ENCODE measurements around the gene PSMB3.
"Not testable (repeated sequence)": the region's sequence is repeated elsewhere in the genome, so short reads cannot be mapped to it uniquely, and the experiment has no call there.

Gene PSMB3

DNA sequence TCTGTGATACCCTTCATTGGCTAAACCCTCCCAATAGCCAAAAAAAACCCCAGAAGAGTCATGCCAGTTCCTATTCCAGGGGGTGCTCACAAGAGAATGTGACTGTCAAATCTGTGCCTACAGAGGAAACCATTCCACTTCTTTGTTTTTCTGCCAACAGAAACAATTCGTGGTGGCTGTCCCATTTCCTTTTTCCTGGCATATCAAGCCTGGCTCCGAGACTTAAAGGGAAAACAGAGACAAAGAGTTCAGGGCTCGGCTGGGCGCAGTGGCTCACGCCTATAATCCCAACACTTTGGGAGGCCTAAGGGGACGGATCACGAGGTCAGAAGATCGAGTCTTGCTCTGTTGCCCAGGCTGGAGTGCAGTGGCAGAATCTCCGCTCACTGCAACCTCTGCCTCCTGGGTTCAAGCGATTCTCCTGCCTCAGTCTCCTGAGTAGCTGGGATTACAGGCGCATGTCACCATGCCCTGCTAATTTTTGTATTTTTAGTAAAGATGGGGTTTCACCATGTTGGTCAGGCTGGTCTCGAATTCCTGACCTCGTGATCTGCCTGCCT, 37.7 kb downstream of the PSMB3 start:
- DNase-seq (ENCODE audit: extremely low read depth in 1 of 2, low read depth in 1 of 2), result not testable (repeated sequence)

DNA sequence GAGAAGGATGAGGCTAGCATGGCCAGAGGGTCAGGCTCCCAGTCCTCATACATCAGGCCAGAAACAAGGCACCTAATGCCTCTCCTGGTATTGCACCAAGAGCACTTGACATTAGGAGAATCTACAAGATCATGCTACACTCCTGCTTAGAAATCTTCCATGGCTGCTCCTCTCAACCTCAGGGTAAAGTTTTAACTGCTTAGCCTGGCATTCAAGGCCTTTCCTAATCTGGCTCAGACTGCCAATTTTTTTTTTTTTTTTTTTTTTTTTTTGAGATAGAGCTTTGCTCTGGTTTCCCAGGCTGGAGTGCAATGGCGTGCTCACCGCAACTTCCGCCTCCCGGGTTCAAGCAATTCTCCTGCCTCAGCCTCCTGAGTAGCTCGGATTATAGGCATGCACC, 38.6 kb downstream of the PSMB3 start:
- DNase-seq (ENCODE audit: extremely low read depth in 1 of 2, low read depth in 1 of 2), result no peak

DNA sequence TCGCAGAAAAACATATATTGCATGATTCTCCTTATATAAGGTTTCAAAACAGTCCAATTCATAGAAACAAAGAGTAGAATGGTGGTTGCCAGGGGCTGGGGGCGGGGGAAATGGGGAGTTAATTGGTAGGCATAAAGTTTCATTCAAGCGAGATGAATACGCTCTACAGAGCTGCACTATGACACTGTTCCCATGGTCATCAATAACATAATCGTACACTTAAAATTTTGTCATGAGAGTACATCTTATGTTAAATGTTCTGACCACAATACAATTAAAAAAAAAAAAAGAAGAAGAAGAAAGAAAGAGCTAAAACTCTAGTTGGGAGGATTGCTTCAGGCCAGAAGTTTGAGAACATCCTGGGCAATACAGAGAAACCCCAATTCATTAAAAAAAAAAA, 41.7 kb downstream of the PSMB3 start:
- no peak for DNase-seq (ENCODE audit: extremely low read depth in 1 of 2, low read depth in 1 of 2)

- no peak for DNase-seq (ENCODE audit: extremely low read depth in 1 of 2, low read depth in 1 of 2)
Observed at GRCh38 chr17:38796451-38797157, 44.1 kb downstream of the PSMB3 start.

- DNase-seq (ENCODE audit: extremely low read depth in 1 of 2, low read depth in 1 of 2), result no peak
Observed at GRCh38 chr17:38797158-38797490, 44.6 kb downstream of the PSMB3 start.

- DNase-seq (ENCODE audit: extremely low read depth in 1 of 2, low read depth in 1 of 2), result no peak
Observed at GRCh38 chr17:38797828-38798227, 45.3 kb downstream of the PSMB3 start.

DNA sequence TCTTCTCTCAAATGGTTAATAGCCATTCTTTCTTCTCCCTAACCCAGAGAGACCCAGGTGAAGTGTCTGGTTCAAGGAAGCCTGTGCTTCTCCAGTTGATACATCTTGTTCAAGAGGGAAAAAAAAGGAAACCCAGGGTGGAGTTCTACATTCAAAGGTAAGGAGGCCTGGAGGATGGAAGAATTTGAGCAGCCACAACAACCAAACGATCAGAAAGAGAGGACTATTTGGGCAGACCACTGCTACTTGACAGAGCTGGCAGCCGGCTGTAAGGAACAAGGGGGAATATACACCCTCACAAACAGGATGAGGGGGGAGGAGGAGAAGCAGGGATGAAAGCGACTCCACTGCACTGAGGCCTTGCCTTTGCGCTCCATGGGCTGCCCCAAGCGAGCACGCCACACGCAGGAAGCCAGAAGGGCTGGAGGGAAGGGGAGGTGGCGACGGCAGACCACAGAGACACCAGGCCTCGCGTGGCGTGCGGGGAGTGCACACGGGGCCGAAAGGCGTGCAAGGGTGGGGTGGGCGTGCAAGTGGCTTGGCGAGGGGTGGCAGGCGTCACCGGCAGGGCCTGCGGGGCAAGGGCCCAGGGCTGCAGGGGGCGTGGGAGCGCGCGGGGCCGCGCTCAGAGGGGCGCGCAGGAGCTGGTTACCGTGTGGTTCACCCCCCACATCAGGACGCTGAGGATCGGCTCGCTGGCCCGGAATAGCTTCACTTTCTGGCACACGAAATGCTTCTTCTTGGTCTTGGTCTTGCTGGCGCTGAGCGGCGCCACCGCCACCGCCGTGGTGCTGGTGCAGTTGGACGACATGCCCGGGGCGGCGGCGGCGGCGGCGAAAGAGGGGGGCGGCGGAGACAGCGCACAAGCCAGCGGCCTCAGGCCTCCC, 46.3 kb downstream of the PSMB3 start:
- DNase-seq (ENCODE audit: extremely low read depth in 1 of 2, low read depth in 1 of 2), result peak; percentile 10 to 29

GRCh38 chr17:38799501-38800236, 47.1 kb downstream of the PSMB3 start, which contains the start of gene PIP4K2B:
PIP4K2B (minus strand) TSS chr17:38799556; CDS start chr17:38799424, 132 bp downstream.
- DNase-seq (ENCODE audit: extremely low read depth in 1 of 2, low read depth in 1 of 2), result peak; percentile 62 to 71

GRCh38 chr17:38800237-38800760, 47.8 kb downstream of the PSMB3 start:
- no peak for DNase-seq (ENCODE audit: extremely low read depth in 1 of 2, low read depth in 1 of 2)

- no peak for DNase-seq (ENCODE audit: extremely low read depth in 1 of 2, low read depth in 1 of 2)
Observed at GRCh38 chr17:38809828-38810227, 57.3 kb downstream of the PSMB3 start.

Measured in activated CD8-positive, alpha-beta memory T cell treated with anti-CD3 and anti-CD28 coated beads for 1 hour (primary cell).